ENCODE data around the gene IL3RA. TPM values are rescaled to one million over a fixed set of nuclear protein-coding genes. Genes with fewer than 3 reads are reported as not detected.

Gene IL3RA
- polyA plus RNA-seq, 1 donor from 2014 or later: 0.66 TPM

- H3K27ac Mint-ChIP-seq: no peak overlapping the region
- H3K27me3 Mint-ChIP-seq: no peaks in the 10 kb centered on the region
- H3K36me3 Mint-ChIP-seq: peaks cover 2% of the 10 kb centered on the region
- peaks cover 0 to 1% (median 0%) of the 10 kb centered on the region in 3 donors for H3K9me3 Mint-ChIP-seq
- H3K4me1 Mint-ChIP-seq: peaks cover 0 to 2% (median 0%) of the 10 kb centered on the region in 3 donors
- no peak overlapping the region for H3K4me3 Mint-ChIP-seq
Observed at GRCh38 chrX:1427756-1428155, 91.2 kb downstream of the IL3RA start.

- Mint-ChIP-seq H3K36me3 (peaks cover 2% of the 10 kb centered on the region), H3K9me3 (no peaks in the 10 kb centered on the region), H3K27me3 (no peaks in the 10 kb centered on the region), H3K27ac (no peak overlapping the region), H3K4me3 (no peak overlapping the region), H3K4me1 (peaks cover 0 to 2% (median 0%) of the 10 kb centered on the region in 3 donors)
Observed at GRCh38 chrX:1430451-1430850, 93.9 kb downstream of the IL3RA start.

Other genes starting within 250 kb of the IL3RA start
- gene CRLF2, start 124.1 kb upstream of the IL3RA start, polyA plus RNA-seq: not detected
- 0.35 TPM for gene CSF2RA, start 68.0 kb upstream of the IL3RA start, polyA plus RNA-seq
- 881 TPM for gene SLC25A6, start 55.3 kb downstream of the IL3RA start, polyA plus RNA-seq
- gene ASMTL, start 116.1 kb downstream of the IL3RA start, polyA plus RNA-seq: 50.1 TPM
- gene P2RY8, start 200.4 kb downstream of the IL3RA start, polyA plus RNA-seq: 206 TPM